Activated CD8-positive, alpha-beta memory T cell treated with anti-CD3 and anti-CD28 coated beads, Interleukin-2, amount 50 U/mL, for 1 hour (primary cell): Measurements from ENCODE around the gene TNS2.

Experiments
- DNase-seq: peaks from one replicate; pipeline ENCODE4 v3.0.0-alpha.2; 2020; ENCODE audit errors: extremely low read depth

The TNS2 gene

GRCh38 chr12:53067993-53068770 lies 18.3 kb downstream of the TNS2 start:
- no peak for DNase-seq

GRCh38 chr12:53068811-53069585 lies 19.1 kb downstream of the TNS2 start:
- no peak for DNase-seq

- no peak for DNase-seq
Observed at GRCh38 chr12:53069621-53070410, 20.0 kb downstream of the TNS2 start.

GRCh38 chr12:53070877-53071492 lies 21.1 kb downstream of the TNS2 start:
- no peak for DNase-seq

- DNase-seq: no peak
Observed at GRCh38 chr12:53071591-53072551, 22.0 kb downstream of the TNS2 start.

- DNase-seq: no peak
Observed at GRCh38 chr12:53073881-53074280, 24.0 kb downstream of the TNS2 start.

- no peak for DNase-seq
Observed at GRCh38 chr12:53074283-53074998, 24.6 kb downstream of the TNS2 start.

GRCh38 chr12:53074999-53075370 lies 25.1 kb downstream of the TNS2 start:
- DNase-seq: no peak

GRCh38 chr12:53076461-53076860 lies 26.6 kb downstream of the TNS2 start:
- DNase-seq: no peak

- no peak for DNase-seq
Observed at GRCh38 chr12:53077030-53077429, 27.2 kb downstream of the TNS2 start.

GRCh38 chr12:53078425-53079225 lies 28.8 kb downstream of the TNS2 start:
- DNase-seq: no peak

- peak; percentile 93 for DNase-seq
Observed at GRCh38 chr12:53079226-53080117, 29.6 kb downstream of the TNS2 start, which contains the start of gene SPRYD3. TSS of gene SPRYD3 (minus strand) at chr12:53079390. CDS start at chr12:53079333, 57 bp downstream.

- no peak for DNase-seq
Observed at GRCh38 chr12:53082637-53083175, 32.8 kb downstream of the TNS2 start.

GRCh38 chr12:53086361-53086760 lies 36.5 kb downstream of the TNS2 start:
- DNase-seq: no peak

GRCh38 chr12:53090105-53090504 lies 40.2 kb downstream of the TNS2 start:
- DNase-seq: no peak

- no peak for DNase-seq
Observed at GRCh38 chr12:53090554-53090953, 40.7 kb downstream of the TNS2 start.

GRCh38 chr12:53091756-53092155 lies 41.9 kb downstream of the TNS2 start:
- no peak for DNase-seq
